HepG2 (cell line): ENCODE measurements around the gene DPH2.

Source experiments
- PHF8 ChIP-seq: sonication (generic); formaldehyde crosslinking; IDR thresholded peaks from 2 replicates; pipeline ENCODE4 v1.5.0; 2020; ENCODE audit warnings: missing genetic modification reagents
- SSRP1 ChIP-seq: IDR thresholded peaks from 2 replicates; pipeline ENCODE4 v1.6.1; 2016; ENCODE audit warnings: control low read depth
- TF ChIP-seq, protein P1 (sequence below): sonication (generic); formaldehyde crosslinking; IDR thresholded peaks from 2 replicates; pipeline ENCODE4 v1.5.1; 2020; ENCODE audit warnings: mild to moderate bottlenecking, missing genetic modification reagents, borderline replicate concordance
- TF ChIP-seq, protein P2 (sequence below): sonication (generic); formaldehyde crosslinking; IDR thresholded peaks from 2 replicates; pipeline ENCODE4 v1.4.0; 2020; ENCODE audit warnings: mild to moderate bottlenecking, missing genetic modification reagents

DNA sequence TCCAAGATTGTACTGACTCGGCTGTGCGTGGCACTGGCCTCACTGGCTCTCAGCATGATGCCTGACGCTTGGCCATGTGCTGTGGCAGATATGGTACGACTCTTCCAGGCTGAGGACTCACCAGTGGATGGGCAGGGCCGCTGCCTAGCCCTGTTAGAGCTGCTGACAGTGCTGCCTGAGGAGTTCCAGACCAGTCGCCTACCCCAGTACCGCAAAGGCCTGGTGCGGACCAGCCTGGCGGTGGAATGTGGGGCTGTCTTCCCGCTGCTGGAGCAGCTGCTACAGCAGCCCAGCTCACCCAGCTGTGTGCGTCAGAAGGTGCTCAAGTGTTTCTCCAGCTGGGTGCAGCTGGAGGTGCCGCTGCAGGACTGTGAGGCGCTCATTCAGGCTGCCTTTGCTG is 20.1 kb upstream of the DPH2 start:
- TF ChIP-seq SSRP1 (CRISPR knock-in tag): no peak
- TF ChIP-seq, protein P1, sequence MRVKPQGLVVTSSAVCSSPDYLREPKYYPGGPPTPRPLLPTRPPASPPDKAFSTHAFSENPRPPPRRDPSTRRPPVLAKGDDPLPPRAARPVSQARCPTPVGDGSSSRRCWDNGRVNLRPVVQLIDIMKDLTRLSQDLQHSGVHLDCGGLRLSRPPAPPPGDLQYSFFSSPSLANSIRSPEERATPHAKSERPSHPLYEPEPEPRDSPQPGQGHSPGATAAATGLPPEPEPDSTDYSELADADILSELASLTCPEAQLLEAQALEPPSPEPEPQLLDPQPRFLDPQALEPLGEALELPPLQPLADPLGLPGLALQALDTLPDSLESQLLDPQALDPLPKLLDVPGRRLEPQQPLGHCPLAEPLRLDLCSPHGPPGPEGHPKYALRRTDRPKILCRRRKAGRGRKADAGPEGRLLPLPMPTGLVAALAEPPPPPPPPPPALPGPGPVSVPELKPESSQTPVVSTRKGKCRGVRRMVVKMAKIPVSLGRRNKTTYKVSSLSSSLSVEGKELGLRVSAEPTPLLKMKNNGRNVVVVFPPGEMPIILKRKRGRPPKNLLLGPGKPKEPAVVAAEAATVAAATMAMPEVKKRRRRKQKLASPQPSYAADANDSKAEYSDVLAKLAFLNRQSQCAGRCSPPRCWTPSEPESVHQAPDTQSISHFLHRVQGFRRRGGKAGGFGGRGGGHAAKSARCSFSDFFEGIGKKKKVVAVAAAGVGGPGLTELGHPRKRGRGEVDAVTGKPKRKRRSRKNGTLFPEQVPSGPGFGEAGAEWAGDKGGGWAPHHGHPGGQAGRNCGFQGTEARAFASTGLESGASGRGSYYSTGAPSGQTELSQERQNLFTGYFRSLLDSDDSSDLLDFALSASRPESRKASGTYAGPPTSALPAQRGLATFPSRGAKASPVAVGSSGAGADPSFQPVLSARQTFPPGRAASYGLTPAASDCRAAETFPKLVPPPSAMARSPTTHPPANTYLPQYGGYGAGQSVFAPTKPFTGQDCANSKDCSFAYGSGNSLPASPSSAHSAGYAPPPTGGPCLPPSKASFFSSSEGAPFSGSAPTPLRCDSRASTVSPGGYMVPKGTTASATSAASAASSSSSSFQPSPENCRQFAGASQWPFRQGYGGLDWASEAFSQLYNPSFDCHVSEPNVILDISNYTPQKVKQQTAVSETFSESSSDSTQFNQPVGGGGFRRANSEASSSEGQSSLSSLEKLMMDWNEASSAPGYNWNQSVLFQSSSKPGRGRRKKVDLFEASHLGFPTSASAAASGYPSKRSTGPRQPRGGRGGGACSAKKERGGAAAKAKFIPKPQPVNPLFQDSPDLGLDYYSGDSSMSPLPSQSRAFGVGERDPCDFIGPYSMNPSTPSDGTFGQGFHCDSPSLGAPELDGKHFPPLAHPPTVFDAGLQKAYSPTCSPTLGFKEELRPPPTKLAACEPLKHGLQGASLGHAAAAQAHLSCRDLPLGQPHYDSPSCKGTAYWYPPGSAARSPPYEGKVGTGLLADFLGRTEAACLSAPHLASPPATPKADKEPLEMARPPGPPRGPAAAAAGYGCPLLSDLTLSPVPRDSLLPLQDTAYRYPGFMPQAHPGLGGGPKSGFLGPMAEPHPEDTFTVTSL: no peak
- TF ChIP-seq PHF8 (CRISPR knock-in tag): no peak
- TF ChIP-seq, protein P2, sequence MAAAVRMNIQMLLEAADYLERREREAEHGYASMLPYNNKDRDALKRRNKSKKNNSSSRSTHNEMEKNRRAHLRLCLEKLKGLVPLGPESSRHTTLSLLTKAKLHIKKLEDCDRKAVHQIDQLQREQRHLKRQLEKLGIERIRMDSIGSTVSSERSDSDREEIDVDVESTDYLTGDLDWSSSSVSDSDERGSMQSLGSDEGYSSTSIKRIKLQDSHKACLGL (CRISPR knock-in tag): no peak
